Neural cell (in vitro differentiated cells): ENCODE measurements around the gene LIF. TPM values are rescaled to one million over a fixed set of nuclear protein-coding genes. Genes with fewer than 3 reads are reported as not detected.

Experiments used
- H2AFZ ChIP-seq: fragments of 200-600, 300-800 bp; sonication (generic), shearing (Covaris generic); 2 replicates; pipeline ENCODE4 v1.6.0; 2014; ENCODE audit warnings: low read depth, mild to moderate bottlenecking, antibody characterized with exemption, low read length, moderate library complexity
- H3F3A ChIP-seq: fragments of 200-600 bp; shearing (Covaris generic); 2 replicates; pipeline ENCODE4 v1.6.1; 2016; ENCODE audit warnings: mild to moderate bottlenecking, moderate library complexity, mixed read lengths, antibody characterized with exemption, low read length; ENCODE audit not compliant: insufficient read depth, poor library complexity, severe bottlenecking
- H3K27ac ChIP-seq: fragments of 200-600, 300-800 bp; sonication (generic), shearing (Covaris generic); 2 replicates; pipeline ENCODE4 v1.5.1; 2014; ENCODE audit warnings: mild to moderate bottlenecking, low read length, moderate library complexity
- H3K27me3 ChIP-seq: fragments of 300-800, 200-600 bp; sonication (generic), shearing (Covaris generic); 2 replicates; pipeline ENCODE4 v1.6.0; 2014; ENCODE audit warnings: mild to moderate bottlenecking, low read depth, low read length, moderate library complexity; ENCODE audit not compliant: insufficient read depth
- H3K36me3 ChIP-seq: fragments of 300-800, 200-600 bp; sonication (generic), shearing (Covaris generic); 2 replicates; pipeline ENCODE4 v1.5.1; 2014; ENCODE audit warnings: mild to moderate bottlenecking, antibody characterized with exemption, low read length, moderate library complexity; ENCODE audit not compliant: insufficient read depth
- H3K4me2 ChIP-seq: fragments of 300-800, 200-600 bp; sonication (generic), shearing (Covaris generic); 2 replicates; pipeline ENCODE4 v1.6.0; 2014; ENCODE audit warnings: mild to moderate bottlenecking, low read length
- H3K4me3 ChIP-seq: fragments of 300-800, 200-600 bp; sonication (generic), shearing (Covaris generic); 2 replicates; pipeline ENCODE4 v1.5.1; 2014; ENCODE audit warnings: mild to moderate bottlenecking, low read length, moderate library complexity
- H3K79me2 ChIP-seq: fragments of 200-600 bp; shearing (Covaris generic); replicated peaks from 2 replicates; pipeline ENCODE4 v1.6.0; 2014; ENCODE audit warnings: mild to moderate bottlenecking, low read length, moderate library complexity; ENCODE audit not compliant: insufficient read depth
- H3K9ac ChIP-seq: fragments of 300-800, 200-600 bp; sonication (generic), shearing (Covaris generic); 2 replicates; pipeline ENCODE4 v1.6.1; 2016; ENCODE audit warnings: mild to moderate bottlenecking, low read length, mixed read lengths
- H3K9me2 ChIP-seq: fragments of 200-600 bp; shearing (Covaris generic); 2 replicates; pipeline ENCODE4 v1.6.1; 2016; ENCODE audit warnings: mild to moderate bottlenecking, low read length, mixed read lengths; ENCODE audit not compliant: insufficient read depth
- H3K9me3 ChIP-seq: fragments of 200-600, 300-800 bp; sonication (generic), shearing (Covaris generic); 2 replicates; pipeline ENCODE4 v1.6.1; 2016; ENCODE audit warnings: mild to moderate bottlenecking, mixed run types, low read length, moderate library complexity, mixed read lengths
- H4K20me1 ChIP-seq: fragments of 200-600 bp; shearing (Covaris generic); 2 replicates; pipeline ENCODE4 v1.6.1; 2016; ENCODE audit warnings: mild to moderate bottlenecking, mixed run types; ENCODE audit not compliant: insufficient read depth
- EP300 ChIP-seq: fragments of 450-650 bp; conservative IDR thresholded peaks from 2 replicates; pipeline ENCODE4 v1.6.1; 2014; ENCODE audit warnings: antibody characterized with exemption, mild to moderate bottlenecking, moderate library complexity; ENCODE audit not compliant: poor library complexity, severe bottlenecking
- EZH2 ChIP-seq: fragments of 200-600, 300-800 bp; shearing (Covaris generic), sonication (generic); IDR thresholded peaks from 2 replicates; pipeline ENCODE4 v1.6.1; 2014; ENCODE audit warnings: antibody characterized with exemption, low read length, borderline replicate concordance, mild to moderate bottlenecking; ENCODE audit not compliant: insufficient read depth, poor library complexity, severe bottlenecking
- MXI1 ChIP-seq: fragments of 450-650 bp; conservative IDR thresholded peaks from 2 replicates; pipeline ENCODE4 v1.6.1; 2014; ENCODE audit warnings: antibody characterized with exemption, mild to moderate bottlenecking; ENCODE audit not compliant: poor library complexity, severe bottlenecking
- POLR2AphosphoS5 ChIP-seq: IDR thresholded peaks from 2 replicates; pipeline ENCODE4 v1.6.1; 2012
- RAD21 ChIP-seq: fragments of 450-650 bp; conservative IDR thresholded peaks from 2 replicates; pipeline ENCODE4 v1.6.1; 2014; ENCODE audit warnings: antibody characterized with exemption, mild to moderate bottlenecking, moderate library complexity
- SMC3 ChIP-seq: fragments of 450-650 bp; conservative IDR thresholded peaks from 2 replicates; pipeline ENCODE4 v1.6.1; 2014; ENCODE audit warnings: antibody characterized with exemption, mild to moderate bottlenecking, moderate library complexity; ENCODE audit not compliant: poor library complexity
- TAF1 ChIP-seq: IDR thresholded peaks from 2 replicates; pipeline ENCODE4 v1.6.1; 2012; ENCODE audit warnings: low read depth
- polyA plus RNA-seq: library from polyadenylated mRNA; depleted of rRNA; stranded (reverse); fragments of >200 nt; gene quantifications from 2 replicates; pipeline ENCODE4 v1.2.3, GENCODE V29; 2014
- TF ChIP-seq, protein P1 (sequence below): IDR thresholded peaks from 2 replicates; pipeline ENCODE4 v1.6.1; 2012; ENCODE audit warnings: borderline replicate concordance
- TF ChIP-seq, protein P2 (sequence below): fragments of 450-650 bp; IDR thresholded peaks from 2 replicates; pipeline ENCODE4 v1.5.1; 2014; ENCODE audit warnings: antibody characterized with exemption, mild to moderate bottlenecking, moderate library complexity; ENCODE audit not compliant: poor library complexity, severe bottlenecking

Gene LIF
- polyA plus RNA-seq, 1 donor from 2014 or later: 0.05 TPM

- H3K9me2 ChIP-seq: no peaks in the 10 kb centered on the region
- no peak overlapping the region for H3K9ac ChIP-seq
- no peak overlapping the region for H2AFZ ChIP-seq
- H3K27ac ChIP-seq: no peak overlapping the region
- H3K27me3 ChIP-seq: no peaks in the 10 kb centered on the region
- no peak overlapping the region for H3K4me2 ChIP-seq
- no peak overlapping the region for H3K4me3 ChIP-seq
- no peaks in the 10 kb centered on the region for H3K36me3 ChIP-seq
- H4K20me1 ChIP-seq: no peaks in the 10 kb centered on the region
- H3K9me3 ChIP-seq: no peaks in the 10 kb centered on the region
- no peaks in the 10 kb centered on the region for H3K79me2 ChIP-seq
- H3F3A ChIP-seq: no peaks in the 10 kb centered on the region
- TF ChIP-seq EZH2: no peak
- TF ChIP-seq EP300: no peak
- TF ChIP-seq SMC3: no peak
- no peak for TF ChIP-seq MXI1
- TF ChIP-seq, protein P1, sequence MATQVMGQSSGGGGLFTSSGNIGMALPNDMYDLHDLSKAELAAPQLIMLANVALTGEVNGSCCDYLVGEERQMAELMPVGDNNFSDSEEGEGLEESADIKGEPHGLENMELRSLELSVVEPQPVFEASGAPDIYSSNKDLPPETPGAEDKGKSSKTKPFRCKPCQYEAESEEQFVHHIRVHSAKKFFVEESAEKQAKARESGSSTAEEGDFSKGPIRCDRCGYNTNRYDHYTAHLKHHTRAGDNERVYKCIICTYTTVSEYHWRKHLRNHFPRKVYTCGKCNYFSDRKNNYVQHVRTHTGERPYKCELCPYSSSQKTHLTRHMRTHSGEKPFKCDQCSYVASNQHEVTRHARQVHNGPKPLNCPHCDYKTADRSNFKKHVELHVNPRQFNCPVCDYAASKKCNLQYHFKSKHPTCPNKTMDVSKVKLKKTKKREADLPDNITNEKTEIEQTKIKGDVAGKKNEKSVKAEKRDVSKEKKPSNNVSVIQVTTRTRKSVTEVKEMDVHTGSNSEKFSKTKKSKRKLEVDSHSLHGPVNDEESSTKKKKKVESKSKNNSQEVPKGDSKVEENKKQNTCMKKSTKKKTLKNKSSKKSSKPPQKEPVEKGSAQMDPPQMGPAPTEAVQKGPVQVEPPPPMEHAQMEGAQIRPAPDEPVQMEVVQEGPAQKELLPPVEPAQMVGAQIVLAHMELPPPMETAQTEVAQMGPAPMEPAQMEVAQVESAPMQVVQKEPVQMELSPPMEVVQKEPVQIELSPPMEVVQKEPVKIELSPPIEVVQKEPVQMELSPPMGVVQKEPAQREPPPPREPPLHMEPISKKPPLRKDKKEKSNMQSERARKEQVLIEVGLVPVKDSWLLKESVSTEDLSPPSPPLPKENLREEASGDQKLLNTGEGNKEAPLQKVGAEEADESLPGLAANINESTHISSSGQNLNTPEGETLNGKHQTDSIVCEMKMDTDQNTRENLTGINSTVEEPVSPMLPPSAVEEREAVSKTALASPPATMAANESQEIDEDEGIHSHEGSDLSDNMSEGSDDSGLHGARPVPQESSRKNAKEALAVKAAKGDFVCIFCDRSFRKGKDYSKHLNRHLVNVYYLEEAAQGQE: no peak
- TF ChIP-seq POLR2AphosphoS5: no peak
- TF ChIP-seq, protein P2, sequence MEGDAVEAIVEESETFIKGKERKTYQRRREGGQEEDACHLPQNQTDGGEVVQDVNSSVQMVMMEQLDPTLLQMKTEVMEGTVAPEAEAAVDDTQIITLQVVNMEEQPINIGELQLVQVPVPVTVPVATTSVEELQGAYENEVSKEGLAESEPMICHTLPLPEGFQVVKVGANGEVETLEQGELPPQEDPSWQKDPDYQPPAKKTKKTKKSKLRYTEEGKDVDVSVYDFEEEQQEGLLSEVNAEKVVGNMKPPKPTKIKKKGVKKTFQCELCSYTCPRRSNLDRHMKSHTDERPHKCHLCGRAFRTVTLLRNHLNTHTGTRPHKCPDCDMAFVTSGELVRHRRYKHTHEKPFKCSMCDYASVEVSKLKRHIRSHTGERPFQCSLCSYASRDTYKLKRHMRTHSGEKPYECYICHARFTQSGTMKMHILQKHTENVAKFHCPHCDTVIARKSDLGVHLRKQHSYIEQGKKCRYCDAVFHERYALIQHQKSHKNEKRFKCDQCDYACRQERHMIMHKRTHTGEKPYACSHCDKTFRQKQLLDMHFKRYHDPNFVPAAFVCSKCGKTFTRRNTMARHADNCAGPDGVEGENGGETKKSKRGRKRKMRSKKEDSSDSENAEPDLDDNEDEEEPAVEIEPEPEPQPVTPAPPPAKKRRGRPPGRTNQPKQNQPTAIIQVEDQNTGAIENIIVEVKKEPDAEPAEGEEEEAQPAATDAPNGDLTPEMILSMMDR: no peak
- no peak for TF ChIP-seq RAD21
- TF ChIP-seq TAF1: no peak
These were observed 21.8 kb upstream of the LIF start for GRCh38 chr22:30268331-30268730.

DNA sequence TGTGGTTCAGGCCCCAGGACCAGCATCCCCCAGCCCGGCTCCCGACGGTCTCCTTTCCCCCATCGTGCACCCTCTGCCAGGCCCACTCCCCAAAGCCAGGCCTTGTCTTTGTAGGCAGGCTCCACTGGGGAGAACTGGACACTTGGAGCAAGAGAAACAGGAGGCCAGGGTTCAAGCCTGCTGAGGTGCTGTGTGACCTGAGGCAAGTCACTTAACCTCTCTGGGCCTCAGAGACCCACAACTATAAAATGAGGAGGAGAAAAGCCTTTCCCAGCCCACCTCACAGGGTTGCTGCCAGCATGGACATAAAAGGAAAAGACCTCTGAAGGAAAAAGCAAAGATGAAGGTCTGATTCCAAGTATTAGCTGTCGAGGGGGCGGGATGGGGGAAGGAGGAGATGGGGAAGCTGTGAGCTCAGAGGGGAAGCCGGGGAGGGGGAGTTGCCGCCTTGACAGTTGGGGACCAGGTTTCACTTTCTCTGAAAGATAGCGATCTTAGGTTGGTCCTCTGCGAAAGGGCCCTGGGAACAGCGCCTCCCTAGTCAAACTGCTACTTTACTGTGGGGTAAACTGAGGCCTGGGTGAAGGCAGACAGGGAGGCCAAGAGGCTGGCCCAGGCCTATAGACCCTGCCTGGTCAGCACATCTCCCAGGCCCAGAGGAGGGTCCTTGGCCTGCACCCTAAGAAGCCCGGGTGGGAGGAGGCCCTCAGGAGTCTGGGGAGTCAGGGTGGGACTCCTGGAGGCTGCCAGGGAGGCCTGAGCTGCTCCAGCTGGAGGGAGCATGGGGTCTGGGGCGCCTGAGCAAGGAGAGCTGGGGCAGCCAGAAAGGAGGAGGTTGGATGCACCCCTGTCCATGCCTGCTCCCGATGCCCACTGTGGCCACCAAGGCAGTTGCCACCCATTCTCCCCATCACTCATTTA lies 21.1 kb upstream of the LIF start:
- H3F3A ChIP-seq: no peaks in the 10 kb centered on the region
- TF ChIP-seq MXI1 (no peak), POLR2AphosphoS5 (no peak), EZH2 (no peak), TAF1 (no peak), SMC3 (no peak), EP300 (no peak), RAD21 (no peak)
- TF ChIP-seq, protein P1: no peak
- TF ChIP-seq, protein P2: no peak
- H3K79me2 ChIP-seq: no peaks in the 10 kb centered on the region
- H3K9me2 ChIP-seq: no peaks in the 10 kb centered on the region
- H3K4me3 ChIP-seq: no peak overlapping the region
- no peak overlapping the region for H2AFZ ChIP-seq
- H3K9me3 ChIP-seq: no peaks in the 10 kb centered on the region
- no peak overlapping the region for H3K27ac ChIP-seq
- no peaks in the 10 kb centered on the region for H3K27me3 ChIP-seq
- H3K36me3 ChIP-seq: no peaks in the 10 kb centered on the region
- H3K4me2 ChIP-seq: no peak overlapping the region
- H3K9ac ChIP-seq: no peak overlapping the region
- H4K20me1 ChIP-seq: no peaks in the 10 kb centered on the region
